Measurements from ENCODE around the gene CMYA5.

The CMYA5 gene

DNA sequence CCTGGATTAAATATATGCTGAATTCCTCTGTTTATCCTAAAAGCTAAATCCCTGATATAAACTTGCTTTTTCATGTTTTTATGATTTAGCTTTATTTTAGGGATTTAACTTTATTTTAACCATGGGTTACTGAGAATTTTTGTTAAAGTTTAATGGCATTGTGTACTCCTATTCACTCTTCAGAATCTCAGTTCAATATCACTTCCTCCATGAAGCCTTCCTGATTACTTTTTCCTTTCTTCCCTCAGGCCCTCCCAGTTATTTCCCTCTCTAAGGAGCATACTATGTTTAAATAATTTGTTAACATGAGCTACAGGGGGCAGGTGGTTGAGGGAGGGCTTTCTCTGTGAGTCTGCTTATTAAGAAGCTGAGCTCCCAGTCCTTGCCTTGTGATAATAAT lies 151.5 kb downstream of the CMYA5 start:
- no peak for DNase-seq

DNA sequence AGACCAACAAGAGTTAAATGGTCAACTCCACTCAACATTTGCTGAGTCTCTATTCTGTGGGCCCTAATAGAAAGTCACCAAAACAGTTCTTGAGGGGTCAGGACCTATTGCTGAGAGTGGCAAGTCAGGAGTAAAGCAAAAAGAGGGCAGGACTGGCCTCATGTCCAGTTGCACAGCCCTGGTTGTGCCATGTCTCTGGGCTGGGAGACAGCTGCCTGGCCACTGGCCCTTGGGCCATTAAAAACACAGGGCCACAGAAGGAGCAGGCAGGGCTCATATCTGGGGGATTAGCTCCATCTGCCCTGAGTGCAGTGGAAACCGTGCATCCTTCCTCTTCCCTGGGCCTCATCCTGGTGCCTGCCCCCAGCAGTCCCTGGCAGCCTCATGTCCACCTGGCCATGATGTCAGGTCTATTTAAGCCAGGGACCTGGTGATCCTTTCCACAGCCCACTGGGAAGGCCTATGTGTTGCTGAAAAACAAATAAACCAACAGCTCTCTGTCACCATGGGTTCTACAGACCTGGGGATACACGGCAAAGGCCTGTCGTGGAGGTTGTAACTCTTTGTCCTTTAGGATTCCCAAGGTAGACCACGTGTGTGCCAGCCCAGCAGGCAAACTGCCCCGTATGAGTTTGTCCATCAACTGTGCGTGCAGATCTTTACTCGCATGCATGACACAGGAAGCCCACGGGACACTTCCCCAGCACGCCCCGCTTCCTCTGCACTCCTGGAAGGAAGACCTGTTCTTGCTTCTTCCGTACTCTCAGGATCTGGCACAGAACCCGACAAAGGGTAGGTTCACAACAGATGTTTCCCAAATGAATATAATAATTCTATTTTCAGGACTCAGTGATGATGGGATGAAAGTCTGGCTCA lies 152.6 kb downstream of the CMYA5 start:
- no peak for DNase-seq

DNA sequence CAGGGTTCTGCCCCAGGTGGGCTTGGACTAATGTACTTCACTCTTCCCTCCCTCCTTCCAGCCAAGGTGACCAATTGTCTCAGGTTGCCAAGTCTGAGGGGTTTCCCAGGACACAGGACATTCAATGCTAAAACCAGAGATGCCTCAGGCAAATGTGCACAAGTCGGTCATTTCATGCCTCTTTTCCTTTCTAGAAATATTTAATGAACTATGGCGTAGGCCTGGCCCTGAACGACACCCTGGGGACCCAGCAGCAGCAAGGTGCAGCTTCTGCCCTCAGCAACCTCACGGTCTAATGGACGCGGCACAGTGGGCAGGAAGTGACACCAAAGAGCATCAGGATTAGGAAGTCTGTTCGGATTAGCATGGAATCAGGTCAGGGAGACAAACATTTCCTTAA lies 153.4 kb downstream of the CMYA5 start:
- no peak for DNase-seq

DNA sequence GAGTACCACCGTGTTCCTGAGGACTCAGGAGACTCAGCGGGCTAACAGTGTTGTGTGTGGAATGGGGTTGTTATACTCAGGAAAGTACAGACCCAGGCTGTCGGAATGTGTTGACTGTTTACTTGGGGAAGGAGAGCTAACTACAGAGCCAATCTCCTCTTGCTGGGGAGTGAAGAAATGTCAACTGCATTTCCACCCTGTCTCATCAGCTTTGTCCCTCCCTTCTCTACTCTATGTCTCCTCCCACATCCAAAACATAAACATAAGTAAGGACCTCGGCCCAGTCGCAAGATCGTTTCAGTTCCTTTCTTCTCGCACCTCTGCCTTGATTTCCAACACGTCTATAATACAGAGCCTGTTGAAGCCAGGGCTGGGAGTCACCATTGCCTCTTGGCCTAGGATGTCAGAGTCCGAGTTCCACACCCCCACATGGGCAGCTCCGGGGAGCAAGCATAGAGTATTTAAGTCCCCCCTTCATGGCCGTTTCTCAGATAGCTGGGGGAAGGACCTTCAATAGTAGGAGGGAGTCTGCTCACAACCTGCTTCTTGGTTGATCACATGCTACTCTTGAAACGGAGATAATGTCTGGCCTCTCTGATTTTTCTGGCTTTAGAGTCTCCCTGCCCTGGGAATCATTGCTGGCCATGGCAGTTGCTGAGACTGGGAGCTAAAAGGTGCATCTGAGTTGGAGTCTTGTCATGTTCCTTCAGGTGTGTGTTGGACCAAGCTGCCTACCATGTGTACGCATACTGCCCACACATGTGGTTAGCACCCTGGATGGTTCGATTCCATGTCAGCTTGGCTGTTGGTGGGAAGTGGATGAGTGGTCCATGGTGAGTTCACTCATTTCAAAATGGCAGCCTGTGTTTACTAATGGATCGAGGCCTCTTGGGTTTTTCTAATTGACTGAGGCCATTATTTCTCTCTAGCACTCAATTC lies 154.1 kb downstream of the CMYA5 start:
- DNase-seq, result no peak

DNA sequence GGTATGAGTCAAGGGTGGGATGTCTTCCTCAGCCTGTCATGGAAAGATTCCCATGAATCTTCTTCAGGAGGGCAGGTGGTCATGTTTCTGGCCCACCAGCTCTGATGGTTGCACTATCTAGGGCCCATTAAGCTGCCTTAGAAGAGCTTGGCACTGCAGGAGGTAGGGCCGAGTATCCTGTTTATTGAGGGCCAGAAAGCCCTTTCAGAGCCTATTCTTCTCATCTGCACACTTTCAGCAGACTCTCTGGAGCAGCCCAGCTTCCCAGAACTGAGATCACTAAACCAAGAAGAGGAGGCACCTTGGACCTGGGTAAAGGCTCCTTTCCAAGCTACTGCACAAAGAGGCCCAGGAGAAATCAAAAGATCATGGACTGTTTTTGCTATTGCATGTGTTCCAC lies 154.9 kb downstream of the CMYA5 start:
- no peak for DNase-seq

DNA sequence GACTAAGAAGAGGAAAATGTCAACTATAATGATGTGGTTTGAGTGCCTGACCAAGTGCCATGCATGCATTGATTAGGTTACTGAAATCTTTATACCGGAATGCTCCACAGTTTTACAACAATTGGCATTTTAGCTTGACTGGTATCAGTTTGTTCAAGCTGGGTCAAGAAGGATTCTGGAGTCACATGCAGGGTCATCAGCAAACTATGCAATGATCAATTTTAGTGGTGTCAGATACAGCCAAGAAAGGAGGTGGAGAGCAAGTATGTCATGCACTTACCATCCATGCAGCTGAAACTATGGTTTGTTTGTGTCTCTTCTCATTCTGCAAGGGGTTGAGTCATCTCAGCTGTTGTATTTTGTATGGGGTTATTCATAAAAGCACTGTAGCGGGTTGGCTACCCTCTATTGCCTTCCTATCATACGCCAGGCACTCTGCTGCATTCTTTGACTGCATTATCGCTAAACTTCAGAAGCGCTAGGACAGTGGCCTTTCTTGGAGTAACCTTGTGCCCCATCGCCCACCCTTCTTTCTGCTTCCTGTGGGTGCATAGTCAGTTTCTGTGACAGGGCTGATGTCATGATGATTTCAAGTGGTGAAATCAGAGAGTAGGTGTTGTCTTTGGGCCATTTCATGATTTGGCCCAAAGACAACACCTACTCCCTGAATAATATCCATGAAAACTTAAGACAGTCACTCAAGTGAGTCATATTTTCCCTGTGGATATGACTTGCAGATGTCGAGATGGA lies 156.0 kb downstream of the CMYA5 start:
- DNase-seq, result no peak

DNA sequence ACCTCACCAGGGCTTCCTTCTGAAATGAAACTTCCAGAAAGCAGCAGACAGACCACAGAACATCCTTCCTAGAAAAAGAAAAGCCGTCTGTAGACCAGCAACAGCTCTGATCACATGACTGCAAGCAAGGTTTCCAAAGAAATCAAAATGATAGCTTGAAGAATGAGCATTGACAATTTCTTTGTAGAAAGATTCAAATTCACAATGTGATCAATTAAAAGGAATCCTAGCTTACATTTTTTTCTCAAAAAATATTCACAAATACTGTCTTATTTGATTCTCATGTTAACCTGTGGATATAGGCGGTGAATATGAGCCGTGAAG lies 156.5 kb downstream of the CMYA5 start:
- no peak for DNase-seq

DNA sequence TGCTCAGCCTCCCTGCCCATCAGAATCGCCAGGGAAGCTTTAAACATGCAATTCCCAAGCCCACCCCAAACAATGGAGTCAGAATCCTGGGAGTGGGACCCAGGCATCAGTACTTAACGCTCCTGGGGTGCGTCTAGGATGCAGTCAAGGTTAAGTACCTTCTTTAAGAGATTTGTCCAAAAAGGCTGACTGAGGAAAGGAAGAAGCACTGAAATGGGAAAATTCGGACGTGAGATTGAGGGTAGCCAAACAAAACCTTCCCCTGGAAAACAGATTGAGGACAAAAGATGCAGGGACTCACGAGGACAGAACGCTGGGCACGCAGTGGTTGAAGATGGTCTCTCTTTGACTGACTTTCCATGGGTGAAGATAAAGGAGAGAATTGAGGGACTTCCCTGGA lies 157.9 kb downstream of the CMYA5 start:
- no peak for DNase-seq

DNA sequence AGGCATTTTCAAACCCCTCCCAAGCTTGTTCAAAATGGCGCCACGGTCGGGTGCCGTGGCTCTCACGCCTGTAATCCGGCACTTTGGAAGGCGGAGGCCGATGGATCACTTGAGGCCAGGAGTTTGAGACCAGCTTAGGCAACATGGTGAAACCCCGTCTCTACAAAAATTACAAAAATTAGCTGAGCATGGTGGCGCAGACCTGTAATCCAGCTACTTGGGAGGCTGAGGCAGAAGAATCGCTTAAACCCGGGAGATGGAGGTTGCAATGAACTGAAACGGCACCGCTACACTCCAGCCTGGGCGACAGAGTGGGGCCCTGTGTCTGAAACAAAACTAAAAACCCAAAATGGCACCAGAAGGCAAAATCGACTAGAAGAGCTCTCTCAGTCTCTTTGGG lies 159.4 kb downstream of the CMYA5 start:
- no peak for DNase-seq
